ENCODE measurements around the gene PEX6.
"Not testable (repeated sequence)": the region's sequence is repeated elsewhere in the genome, so short reads cannot be mapped to it uniquely, and the experiment has no call there.

PEX6 gene

DNA sequence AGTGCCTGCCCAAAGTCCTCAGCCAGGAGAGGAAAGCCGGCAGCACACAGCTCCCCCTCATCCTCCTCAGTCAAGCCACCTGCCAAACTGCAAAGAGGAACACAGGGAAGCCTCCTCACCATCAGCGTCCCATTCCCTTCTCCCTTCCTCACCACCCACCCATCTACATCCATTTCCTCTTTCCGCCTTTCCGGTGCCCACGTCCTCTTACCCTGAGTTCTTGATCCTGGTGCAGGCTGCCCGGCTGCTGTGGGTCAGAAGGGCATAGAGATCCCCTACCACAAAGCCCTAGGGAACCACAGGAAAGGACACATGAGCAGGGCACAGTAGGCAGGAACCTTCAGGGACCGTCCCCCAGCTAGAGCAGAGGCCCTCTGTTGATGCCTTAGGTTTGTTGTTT lies 12.4 kb downstream of the PEX6 start:
- in situ Hi-C loops (cut with HindIII; ENCODE audit: low sequenced_read_pairs), result no loop called here

DNA sequence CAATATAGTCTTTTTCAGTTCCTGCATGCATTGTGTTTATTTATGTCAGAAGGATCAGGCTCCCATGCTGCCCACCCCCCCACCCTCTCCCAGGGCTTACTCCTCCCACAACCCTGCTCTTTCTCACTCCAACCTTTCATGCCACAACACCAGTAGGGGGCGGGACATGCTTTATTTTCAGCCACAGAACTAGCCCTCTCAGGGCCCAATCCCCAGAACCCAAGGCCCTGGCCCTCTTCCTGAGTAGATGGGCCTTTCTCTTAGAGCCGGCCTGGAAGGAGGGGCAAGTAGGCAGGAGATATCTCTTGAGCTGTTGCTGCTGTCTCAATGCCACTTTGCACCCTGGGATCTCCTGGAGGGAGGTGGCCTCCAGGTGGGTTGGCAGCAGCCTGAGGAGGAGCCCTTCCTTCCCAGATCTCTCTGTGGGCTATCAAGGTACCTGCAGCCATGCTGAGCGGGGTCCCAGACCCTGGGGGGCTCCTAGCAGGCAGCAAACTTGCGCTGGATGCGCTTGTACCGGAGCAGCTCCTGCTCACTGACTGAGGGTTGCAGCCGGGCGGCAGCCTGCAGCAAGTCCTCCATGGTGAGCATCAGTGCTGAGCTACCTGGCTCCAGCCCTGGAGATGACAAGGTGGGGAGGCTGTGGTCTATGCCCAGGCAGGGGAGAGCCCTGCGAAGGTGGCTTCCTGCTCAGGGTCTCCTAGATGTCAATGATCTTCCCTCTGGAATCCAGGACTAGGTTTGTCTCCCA lies 15.0 kb downstream of the PEX6 start:
- in situ Hi-C loops (cut with HindIII; ENCODE audit: low sequenced_read_pairs), result no loop called here

DNA sequence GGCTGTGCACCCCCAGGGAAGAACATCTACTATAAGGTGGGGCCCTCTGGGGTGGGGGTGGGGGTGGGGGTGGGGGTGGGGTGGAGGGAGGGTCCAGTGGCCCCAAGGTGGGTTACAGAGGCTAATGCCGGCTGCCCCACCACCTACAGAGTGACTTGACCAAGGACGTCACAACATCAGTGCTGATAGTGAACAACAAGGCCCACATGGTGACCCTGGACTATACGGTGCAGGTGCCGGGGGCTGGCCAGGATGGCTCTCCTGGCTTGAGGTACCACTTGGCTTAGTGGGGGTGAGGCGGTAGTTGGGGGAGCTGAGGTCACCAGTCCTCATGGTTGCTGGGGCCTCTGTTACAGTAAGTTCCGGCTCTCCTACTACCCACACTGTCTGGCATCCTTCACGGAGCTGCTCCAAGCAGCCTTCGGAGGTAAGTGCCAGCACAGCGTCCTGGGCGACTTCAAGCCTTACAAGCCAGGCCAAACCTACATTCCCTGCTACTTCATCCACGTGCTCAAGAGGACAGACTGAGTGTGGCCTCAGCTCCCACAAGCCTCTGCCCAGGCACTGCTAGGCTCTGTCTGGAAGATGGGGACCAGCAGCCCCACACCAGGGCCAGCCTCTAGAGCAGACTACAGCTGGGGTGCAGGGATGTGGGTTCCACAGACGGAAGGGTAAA lies 15.7 kb downstream of the PEX6 start:
- in situ Hi-C loops (cut with HindIII; ENCODE audit: low sequenced_read_pairs), result no loop called here

DNA sequence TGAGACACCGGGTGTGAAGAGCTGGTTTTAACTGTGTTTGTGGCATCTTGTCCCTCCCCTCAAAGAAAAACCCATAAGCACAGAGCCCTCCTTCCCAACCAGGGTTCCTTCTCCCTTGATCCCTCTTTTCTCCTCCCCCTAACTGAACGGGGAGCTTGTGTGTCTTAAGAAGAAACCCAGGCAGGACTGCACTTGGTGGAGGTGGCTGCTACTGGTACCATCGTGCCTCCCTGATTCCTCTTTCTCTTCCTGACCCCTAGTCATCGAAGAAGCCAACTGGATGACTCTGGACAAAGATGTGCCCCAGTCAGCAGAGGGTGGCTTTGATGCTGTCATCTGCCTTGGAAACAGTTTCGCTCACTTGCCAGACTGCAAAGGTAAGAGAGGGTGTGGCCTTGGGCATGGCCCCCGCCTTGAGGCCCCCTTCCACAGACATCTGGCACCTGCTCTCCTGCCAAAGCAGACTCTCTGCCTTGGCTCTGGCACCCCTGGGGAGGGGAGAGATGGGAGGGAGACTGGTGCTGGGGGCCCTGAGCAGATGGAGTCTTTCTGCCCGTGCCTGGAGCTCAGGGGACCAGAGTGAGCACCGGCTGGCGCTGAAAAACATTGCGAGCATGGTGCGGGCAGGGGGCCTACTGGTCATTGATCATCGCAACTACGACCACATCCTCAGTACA lies 16.3 kb downstream of the PEX6 start:
- in situ Hi-C loops (cut with HindIII; ENCODE audit: low sequenced_read_pairs), result no loop called here

DNA sequence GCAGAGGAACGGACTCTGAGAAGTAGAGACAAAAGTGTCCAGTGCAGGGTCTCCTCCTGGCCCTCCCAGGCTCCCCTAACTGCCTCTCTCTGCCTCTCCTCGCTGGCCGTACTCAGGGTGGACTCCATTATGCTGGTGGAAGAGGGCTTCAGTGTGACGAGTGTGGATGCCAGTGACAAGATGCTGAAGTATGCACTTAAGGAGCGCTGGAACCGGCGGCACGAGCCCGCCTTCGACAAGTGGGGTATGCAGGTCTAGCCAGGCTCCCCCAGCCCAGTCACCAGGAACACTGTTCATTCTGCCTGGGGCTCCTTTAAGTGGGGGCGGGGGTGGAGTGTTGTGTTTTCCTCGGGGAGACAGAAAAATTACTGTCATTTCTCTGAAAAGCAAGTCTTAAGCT lies 16.9 kb downstream of the PEX6 start:
- in situ Hi-C loops (cut with HindIII; ENCODE audit: low sequenced_read_pairs), result no loop called here

DNA sequence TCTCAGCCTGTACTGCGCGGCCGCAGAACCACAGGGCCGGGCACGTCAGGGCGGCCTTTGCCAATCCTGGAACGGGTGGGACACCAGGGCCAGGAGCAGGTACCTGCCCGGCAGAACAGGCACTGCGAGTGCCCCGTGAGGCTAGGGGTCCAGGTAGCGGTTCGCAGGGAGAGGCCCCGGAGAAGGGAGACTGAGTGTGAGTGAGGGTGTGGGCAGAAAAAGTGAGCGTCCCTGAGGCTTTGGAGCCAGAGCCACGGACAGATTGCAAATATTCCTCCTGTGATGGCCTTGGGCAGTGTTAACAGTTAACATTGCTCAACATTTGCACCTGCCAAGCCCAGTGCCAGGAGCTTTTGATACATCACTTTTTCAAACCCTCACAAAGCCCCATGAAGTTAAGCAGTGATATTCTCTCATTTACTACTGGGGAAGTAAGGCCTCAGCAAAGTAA lies 17.9 kb downstream of the PEX6 start:
- in situ Hi-C loops (cut with HindIII; ENCODE audit: low sequenced_read_pairs), result no loop called here

DNA sequence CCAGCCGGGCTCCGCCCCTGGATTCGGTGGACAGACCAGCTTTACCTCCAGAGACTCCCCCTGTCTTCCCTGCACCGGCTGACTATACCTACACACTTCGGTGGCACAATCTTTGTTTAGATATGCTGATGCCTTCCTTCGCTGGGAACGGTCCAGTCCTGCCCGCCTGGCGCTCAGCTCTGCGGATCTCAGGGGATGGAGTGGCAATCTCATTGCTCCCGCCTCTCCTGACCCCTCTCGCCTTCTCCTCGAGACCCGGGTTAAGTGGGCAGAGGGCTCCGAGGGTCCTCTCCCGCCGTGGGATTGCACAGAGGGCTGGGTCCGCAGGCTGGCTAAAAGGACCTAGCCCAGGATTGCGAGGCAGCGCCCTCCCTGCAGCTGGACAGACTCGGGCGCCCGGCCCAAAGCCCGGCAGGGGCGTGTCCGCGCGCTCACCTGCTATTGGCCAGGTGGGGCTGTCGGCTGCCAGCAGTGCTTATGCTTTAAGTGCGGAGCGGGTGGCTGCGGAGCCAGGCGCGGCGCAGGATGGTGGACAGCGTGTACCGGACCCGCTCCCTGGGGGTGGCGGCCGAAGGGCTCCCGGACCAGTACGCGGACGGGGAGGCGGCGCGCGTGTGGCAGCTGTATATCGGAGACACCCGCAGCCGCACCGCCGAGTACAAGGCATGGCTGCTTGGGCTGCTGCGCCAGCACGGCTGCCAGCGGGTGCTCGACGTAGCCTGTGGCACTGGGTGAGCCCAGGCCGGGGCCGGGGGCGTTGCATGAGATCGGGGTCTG lies 18.6 kb downstream of the PEX6 start, which contains the start of gene GNMT:
TSS of gene GNMT (plus strand) at position 512 of the 777 bp plus-strand sequence. CDS start at position 526, 14 bp downstream.
- in situ Hi-C loops (cut with HindIII; ENCODE audit: low sequenced_read_pairs), result no loop called here

DNA sequence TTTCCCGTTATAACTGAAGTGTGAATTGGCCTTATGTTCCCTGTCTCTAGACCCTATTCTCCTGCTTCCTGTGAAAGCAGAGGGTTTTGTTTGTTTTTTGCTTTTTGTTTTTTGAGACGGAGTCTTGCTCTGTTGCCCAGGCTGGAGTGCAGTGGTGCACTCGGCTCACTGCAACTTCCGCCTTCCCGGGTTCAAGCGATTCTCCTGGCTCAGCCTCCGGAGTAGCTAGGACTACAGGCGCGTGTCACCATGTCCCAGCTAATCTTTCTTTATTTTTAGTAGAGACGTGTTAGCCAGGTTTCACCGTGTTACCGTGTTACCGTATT lies 19.1 kb downstream of the PEX6 start:
- in situ Hi-C loops (cut with HindIII; ENCODE audit: low sequenced_read_pairs), result no loop called here

DNA sequence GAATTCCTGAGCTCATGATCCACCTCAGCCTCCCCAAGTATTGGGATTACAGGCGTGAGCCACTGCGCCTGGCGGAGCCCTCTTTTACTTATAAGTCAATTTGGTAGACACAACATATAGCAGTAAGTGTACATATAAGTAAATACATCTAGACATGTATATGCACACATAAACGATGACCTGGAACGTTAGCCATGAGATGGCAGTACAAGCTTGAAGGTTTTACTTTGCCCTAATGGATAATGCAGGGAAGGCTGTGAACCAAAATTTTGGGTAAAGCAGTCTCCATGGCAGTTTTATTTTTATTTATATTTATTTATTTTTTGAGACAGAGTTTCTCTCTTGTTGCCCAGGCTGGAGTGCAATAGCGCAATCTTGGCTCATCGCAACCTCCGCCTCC lies 20.9 kb downstream of the PEX6 start:
- in situ Hi-C loops (cut with HindIII; ENCODE audit: low sequenced_read_pairs), result no loop called here

DNA sequence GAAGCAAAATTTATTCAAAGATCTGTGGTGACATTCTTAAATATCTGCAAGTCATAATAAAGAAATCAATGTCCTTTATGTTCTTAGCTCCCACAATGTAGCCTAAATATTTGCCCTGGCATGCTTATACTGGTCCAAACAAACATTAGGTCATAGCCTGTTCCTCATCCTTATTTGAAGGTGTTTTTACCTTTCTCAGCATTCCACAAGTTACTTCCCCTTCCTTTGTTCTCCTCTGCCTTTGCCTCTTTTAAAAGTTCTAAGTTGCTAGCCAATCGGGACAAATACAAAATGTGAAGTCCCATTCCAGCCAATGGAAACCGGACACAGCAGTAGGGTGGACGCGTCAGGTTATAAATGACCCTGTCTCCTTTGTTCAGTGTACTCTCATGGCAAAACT lies 24.6 kb downstream of the PEX6 start:
- in situ Hi-C loops (cut with HindIII; ENCODE audit: low sequenced_read_pairs), result not testable (repeated sequence)

DNA sequence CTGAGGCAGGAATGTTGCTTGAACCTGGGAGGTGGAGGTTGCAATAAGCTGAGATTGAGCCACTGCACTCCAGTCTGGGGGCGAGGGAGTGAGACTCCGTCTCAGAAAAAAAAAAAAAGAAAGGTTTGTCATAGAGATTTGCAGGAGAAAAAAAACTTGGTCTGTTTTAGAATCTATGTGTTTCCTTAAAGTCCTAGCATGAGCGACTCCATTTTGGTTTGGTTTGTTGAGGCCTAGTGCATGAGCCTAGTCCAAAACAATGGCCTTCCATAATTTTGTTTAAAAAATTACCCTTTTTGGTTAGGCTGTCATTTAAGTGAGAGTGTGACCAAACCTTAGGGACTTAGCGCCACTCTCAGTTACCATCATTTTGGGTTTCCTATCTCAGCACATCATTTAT lies 26.6 kb downstream of the PEX6 start:
- in situ Hi-C loops (cut with HindIII; ENCODE audit: low sequenced_read_pairs), result no loop called here

DNA sequence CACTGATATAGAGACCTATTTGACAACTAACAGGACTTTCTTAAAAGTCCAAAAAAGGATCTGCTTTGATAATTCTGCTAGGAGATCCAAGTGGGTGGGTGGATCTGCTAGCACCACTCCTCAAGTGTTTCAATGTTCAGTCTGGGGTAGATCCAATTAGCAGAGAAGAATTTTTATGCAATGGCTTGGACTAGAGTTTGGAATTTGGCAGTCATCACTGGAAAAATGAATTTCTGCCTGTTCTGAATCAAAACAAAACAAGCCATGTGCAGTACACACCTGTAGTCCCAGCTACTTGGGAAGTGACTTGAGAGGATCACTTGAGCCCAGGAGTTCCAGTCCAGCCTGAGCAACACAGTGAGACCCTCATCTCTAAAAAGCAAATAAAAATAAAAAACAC lies 31.0 kb downstream of the PEX6 start:
- in situ Hi-C loops (cut with HindIII; ENCODE audit: low sequenced_read_pairs), result no loop called here

DNA sequence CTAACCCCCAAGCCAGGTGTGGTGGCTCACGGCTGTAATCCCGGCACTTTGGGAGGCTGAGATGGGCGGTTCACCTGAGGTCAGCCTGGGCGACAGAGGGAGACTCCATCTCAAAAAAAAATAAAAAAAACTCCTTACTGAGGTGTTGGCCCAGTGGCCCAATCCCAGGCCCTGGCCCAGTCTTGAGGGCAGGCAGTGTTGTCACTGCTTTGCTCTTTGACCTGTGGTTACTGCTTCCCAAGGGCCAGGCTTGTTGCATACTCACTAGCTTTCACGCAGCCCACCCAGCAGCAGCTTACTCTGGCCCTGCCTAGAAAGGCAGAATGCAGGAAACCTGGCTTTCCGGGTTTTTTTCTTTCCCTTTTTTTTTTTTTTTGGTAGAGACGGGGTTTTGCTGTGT lies 36.5 kb downstream of the PEX6 start:
- in situ Hi-C loops (cut with HindIII; ENCODE audit: low sequenced_read_pairs), result no loop called here

DNA sequence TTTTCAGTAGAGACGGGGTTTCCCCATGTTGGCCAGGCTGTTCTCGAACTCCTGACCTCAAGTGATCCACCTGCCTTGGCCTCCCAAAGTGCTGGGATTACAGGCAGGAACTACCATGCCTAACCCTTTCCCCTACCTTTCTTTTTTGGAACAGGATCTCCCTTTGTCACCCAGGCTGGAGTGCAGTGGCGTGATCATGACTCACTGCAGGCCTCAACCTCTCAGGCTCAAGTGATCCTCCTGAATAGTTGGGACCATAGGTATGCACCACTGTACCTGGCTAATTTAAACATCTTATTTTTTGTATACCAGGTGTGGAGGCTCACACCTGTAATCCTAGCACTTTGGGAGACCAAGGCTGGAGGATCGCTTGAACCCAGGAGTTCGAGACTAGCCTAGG lies 37.6 kb downstream of the PEX6 start:
- in situ Hi-C loops (cut with HindIII; ENCODE audit: low sequenced_read_pairs), result not testable (repeated sequence)

DNA sequence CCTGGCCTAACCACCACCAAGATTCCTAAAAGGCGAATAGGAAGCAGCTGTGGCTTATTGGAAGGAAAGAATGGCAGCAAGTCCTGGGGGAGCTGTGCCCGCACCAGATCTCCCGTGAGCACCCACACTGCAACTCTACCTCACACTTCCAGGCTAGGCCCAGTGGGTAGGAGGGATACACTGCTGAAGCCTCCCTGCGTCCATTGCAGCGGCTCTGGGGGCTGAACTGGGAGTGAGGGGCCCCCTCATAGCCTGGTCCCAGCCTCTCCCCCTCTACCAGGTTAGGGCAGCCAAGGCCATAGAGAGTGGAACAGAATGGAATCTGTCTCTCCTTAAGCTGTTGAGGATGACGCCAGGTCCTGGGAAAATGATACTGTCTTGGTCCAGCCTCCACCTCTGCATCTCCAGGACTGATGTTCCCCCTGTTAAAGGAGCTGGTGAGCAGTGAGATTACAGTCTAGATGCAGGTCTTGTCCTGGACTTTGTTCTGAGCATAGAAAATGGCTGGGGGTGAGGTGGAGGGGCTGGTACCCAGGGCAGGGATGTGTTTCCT lies 38.4 kb downstream of the PEX6 start:
- in situ Hi-C loops (cut with HindIII; ENCODE audit: low sequenced_read_pairs), result no loop called here

DNA sequence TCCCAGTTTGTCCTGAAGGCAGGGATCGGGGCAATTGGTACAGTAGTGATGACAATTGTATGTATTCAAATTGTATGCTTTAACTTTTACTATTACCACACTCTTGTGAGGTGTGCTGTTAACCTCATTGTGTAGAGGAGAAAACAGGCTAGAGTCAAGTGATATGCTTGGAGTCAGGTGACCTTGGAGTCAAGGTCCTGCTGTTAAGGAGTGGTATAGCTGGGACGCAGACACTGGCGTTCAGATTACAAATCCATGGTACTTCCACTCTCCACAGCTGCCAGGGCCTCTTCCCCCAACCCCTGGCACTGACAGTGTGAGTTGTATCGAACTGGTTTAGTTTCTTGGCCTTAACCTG lies 39.2 kb downstream of the PEX6 start:
- in situ Hi-C loops (cut with HindIII; ENCODE audit: low sequenced_read_pairs), result no loop called here

DNA sequence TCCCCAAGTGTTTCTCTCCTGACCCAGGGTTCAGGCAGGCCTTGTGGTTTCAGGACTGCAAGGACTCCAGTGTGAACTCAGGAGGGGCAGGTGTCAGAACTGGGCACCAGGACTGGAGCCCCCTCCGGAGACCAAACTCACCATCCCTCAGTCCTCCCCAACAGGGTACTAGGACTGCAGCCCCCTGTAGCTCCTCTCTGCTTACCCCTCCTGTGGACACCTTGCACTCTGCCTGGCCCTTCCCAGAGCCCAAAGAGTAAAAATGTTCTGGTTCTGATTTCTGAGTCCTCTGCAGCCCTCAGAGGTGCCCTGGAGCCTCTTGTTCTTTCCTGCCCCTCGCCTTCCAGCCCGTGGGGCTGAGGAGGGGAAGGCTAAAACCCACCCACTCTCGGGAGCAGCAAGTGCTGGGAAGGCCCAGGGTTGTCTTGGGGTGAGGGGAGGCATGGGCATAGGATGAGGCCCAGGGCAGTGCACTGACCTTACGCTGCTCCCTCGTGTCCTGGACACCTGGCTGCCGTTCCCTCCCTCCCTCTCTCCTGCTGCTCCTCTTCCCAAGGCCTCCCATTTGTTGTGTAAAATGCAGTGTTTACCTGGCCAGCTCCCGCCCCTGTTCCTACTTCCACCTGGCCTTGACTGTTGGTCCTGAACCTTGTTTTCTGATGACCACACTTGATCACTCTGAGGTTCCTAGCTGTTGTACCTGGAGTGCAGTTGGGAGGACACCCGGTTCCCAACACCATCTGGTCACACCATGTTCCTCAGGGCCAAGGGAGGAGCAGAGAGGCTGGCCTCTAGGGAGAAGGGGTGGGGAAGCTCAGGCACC lies 39.8 kb downstream of the PEX6 start:
- in situ Hi-C loops (cut with HindIII; ENCODE audit: low sequenced_read_pairs), result no loop called here

DNA sequence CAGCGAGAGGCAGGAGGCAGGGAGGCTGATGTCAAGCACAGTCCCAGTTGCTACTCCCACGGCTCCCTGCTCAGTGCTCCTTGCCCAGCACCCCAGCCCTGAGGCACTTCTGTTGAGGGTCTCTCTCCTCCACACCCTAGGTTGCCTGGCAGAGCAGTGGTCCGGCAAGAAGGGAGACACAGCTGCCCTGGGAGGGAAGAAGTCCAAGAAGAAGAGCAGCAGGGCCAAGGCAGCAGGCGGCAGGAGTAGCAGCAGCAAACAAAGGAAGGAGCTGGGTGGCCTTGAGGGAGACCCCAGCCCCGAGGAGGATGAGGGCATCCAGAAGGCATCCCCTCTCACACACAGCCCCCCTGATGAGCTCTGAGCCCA lies 40.6 kb downstream of the PEX6 start:
- in situ Hi-C loops (cut with HindIII; ENCODE audit: low sequenced_read_pairs), result no loop called here

DNA sequence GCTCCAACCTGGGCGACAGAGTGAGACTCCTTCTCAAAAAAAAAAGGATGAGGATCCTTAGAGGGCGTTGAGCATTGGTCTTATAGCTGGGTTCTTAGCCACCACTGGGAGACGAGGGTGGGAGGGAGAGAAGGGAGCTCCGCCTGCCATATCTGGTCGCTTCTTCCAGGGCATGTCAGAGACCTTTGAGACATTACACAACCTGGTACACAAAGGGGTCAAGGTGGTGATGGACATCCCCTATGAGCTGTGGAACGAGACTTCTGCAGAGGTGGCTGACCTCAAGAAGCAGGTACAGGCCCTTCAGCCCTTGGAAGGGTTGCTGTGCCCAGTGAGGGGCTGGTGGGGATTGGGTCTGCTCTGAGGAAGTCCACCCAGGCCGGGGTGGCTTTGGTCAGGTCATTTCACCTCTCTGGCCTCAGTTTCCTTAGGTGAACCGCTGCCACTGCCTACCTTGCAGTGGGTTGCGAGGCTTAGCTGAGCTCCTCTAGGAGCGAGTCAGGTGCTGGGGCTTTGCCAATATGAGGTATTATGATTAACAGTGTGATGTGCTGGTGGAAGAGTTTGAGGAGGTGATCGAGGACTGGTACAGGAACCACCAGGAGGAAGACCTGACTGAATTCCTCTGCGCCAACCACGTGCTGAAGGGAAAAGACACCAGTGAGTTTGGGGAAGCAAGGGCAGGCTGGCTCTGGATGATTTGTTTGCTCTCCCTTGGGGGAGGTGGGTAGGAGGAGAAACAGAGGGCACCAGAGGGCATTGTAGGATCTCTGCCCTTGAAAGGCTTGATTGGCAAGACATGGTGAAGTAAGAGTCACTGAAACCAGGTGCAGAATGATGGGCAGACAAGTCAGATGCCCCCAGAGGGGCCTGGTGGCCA lies 41.2 kb downstream of the PEX6 start:
- in situ Hi-C loops (cut with HindIII; ENCODE audit: low sequenced_read_pairs), result no loop called here

Measured in endothelial cell of hepatic sinusoid (primary cell).